ENCODE results near the gene CIBAR2. TPM values are rescaled to one million over a fixed set of nuclear protein-coding genes. Genes with fewer than 3 reads are reported as not detected.

CIBAR2 gene
- total and polyA plus RNA-seq, 9 donors, result 0.18 to 13.0 (median 1.4) TPM; not detected in 3

GRCh38 chr16:85133290-85133599 is 21.0 kb upstream of the CIBAR2 start:
- no peak overlapping the region for H3K4me3 ChIP-seq
- no peak for DNase-seq
- H3K4me1 ChIP-seq (ENCODE audit: insufficient read depth), result peaks cover 16% of the 10 kb centered on the region
- TF ChIP-seq POLR2A (IDR thresholded peaks at IDR 0.05) (no peak), CTCF (IDR thresholded peaks at IDR 0.05) (no peak), EP300 (IDR thresholded peaks at IDR 0.05) (no peak)
- H3K27ac ChIP-seq, result no peak overlapping the region
- H3K9me3 ChIP-seq, result no peaks in the 10 kb centered on the region
- no peaks in the 10 kb centered on the region for H3K36me3 ChIP-seq
- no peaks in the 10 kb centered on the region for H3K27me3 ChIP-seq
- 86 to 95% (median 95%) methylated on average over 1 of the region's 1 CpG for WGBS, 3 donors
- intact Hi-C loops (cut with DNase I), result loop anchor here in 2 of 4 donors (5.0 to 10.0 kb wide), 2 partner anchors 102 to 104 kb away; no protein-coding TSS in a partner anchor

GRCh38 chr16:85132456-85133289 is 20.4 kb upstream of the CIBAR2 start:
- H3K27me3 ChIP-seq, result no peaks in the 10 kb centered on the region
- H3K27ac ChIP-seq, result no peak overlapping the region
- intact Hi-C loops (cut with DNase I), result loop anchor here in 2 of 4 donors (5.0 to 10.0 kb wide), 2 partner anchors 102 to 105 kb away; no protein-coding TSS in a partner anchor
- H3K4me3 ChIP-seq, result no peak overlapping the region
- DNase-seq, result no peak
- WGBS, 3 donors, result 92 to 95% (median 93%) methylated on average over 20 of the region's 20 CpGs
- no peaks in the 10 kb centered on the region for H3K9me3 ChIP-seq
- no peaks in the 10 kb centered on the region for H3K36me3 ChIP-seq
- TF ChIP-seq POLR2A (IDR thresholded peaks at IDR 0.05) (no peak), EP300 (IDR thresholded peaks at IDR 0.05) (no peak), CTCF (IDR thresholded peaks at IDR 0.05) (no peak)
- peaks cover 13% of the 10 kb centered on the region for H3K4me1 ChIP-seq (ENCODE audit: insufficient read depth)

GRCh38 chr16:85130705-85131028 is 18.4 kb upstream of the CIBAR2 start:
- Histone ChIP-seq H3K27ac (peak overlapping the region; percentile 74 to 90), H3K27me3 (no peaks in the 10 kb centered on the region), H3K4me1 (ENCODE audit: insufficient read depth) (peaks cover 13% of the 10 kb centered on the region), H3K36me3 (no peaks in the 10 kb centered on the region), H3K9me3 (no peaks in the 10 kb centered on the region), H3K4me3 (no peak overlapping the region)
- no peak for DNase-seq
- 24 to 27% (median 27%) methylated on average over 5 of the region's 5 CpGs for WGBS, 3 donors
- intact Hi-C loops (cut with DNase I), result loop anchor here in 3 of 4 donors (1.0 to 10.0 kb wide), 3 partner anchors 98 to 107 kb away; no protein-coding TSS in a partner anchor
- no peak for TF ChIP-seq EP300 (IDR thresholded peaks at IDR 0.05)
- TF ChIP-seq POLR2A (IDR thresholded peaks at IDR 0.05), result no peak
- no peak for TF ChIP-seq CTCF (IDR thresholded peaks at IDR 0.05)

DNA sequence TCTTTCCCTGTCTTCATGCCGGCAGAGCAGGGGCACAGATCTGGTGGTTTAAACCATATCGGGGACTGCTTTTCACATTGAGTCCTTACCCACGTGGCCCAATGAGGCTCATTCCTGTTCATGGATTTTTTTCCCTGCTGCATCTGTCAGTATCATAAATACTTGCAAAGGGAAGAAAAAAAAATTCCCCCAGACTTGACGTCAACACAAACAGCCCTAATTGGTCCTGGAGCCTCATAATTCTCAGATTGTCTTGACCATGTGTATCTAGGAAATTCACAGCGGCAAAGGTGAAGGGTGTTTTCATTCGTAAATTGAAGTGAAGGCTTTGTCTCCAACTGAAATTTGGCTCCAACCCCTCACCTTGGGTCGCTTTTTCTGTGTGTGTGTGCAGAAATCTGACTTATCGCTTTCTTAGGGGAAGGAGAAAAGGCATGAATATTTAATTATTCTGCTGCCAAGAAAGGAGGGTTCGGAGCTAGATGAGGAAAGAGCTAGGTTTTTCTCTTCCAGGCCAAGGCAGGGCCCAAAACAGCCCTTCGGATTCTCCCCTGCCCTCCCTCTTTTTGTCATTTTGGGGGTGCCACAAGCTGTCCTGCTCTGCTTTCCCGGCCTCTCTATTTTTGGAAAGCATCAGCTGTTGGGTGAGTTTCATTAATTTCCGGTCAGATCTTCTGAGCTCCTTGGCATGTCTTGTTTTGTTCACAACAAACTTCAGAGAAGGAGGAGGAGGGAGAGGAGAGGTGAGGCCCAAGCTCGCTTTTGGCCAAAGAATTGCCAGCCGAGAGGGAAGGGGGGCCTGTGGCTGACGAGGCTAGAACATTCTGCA is 17.8 kb upstream of the CIBAR2 start:
- no peaks in the 10 kb centered on the region for H3K27me3 ChIP-seq
- peaks cover 13% of the 10 kb centered on the region for H3K4me1 ChIP-seq (ENCODE audit: insufficient read depth)
- TF ChIP-seq EP300 (IDR thresholded peaks at IDR 0.05) (no peak), CTCF (IDR thresholded peaks at IDR 0.05) (no peak), POLR2A (IDR thresholded peaks at IDR 0.05) (no peak)
- peak overlapping the region; percentile 74 to 90 for H3K27ac ChIP-seq
- no peaks in the 10 kb centered on the region for H3K9me3 ChIP-seq
- no peak overlapping the region for H3K4me3 ChIP-seq
- 8 to 11% (median 9%) methylated on average over 15 of the region's 15 CpGs for WGBS, 3 donors
- DNase-seq, result peak in 4 of 5 donors; percentile 60 to 72 (median 63)
- intact Hi-C loops (cut with DNase I), result loop anchor here (1.0 to 10.0 kb wide), 5 partner anchors 42 to 107 kb away; no protein-coding TSS in a partner anchor
- no peaks in the 10 kb centered on the region for H3K36me3 ChIP-seq

All from ovary (tissue), 9 donors.